Astrocyte of the spinal cord (primary cell): ENCODE measurements around the gene SLC4A1.

Experiments
- DNase-seq: peaks from one replicate; pipeline ENCODE4 v3.0.0; 2011; ENCODE audit warnings: low read depth, low spot score
- H3K4me3 ChIP-seq: 2 replicates; pipeline ENCODE4 v1.5.1; 2011; ENCODE audit warnings: low read depth, mild to moderate bottlenecking, low read length, moderate library complexity
- CTCF ChIP-seq: IDR thresholded peaks from 2 replicates; pipeline ENCODE4 v1.5.1; 2012; ENCODE audit warnings: low read depth, mild to moderate bottlenecking, low read length, inconsistent platforms
- in situ Hi-C: cut with HindIII; loops from 2 replicates; pipeline ENCODE4 v1.10.0; 2017; ENCODE audit warnings: low sequenced_read_pairs

Gene SLC4A1

DNA sequence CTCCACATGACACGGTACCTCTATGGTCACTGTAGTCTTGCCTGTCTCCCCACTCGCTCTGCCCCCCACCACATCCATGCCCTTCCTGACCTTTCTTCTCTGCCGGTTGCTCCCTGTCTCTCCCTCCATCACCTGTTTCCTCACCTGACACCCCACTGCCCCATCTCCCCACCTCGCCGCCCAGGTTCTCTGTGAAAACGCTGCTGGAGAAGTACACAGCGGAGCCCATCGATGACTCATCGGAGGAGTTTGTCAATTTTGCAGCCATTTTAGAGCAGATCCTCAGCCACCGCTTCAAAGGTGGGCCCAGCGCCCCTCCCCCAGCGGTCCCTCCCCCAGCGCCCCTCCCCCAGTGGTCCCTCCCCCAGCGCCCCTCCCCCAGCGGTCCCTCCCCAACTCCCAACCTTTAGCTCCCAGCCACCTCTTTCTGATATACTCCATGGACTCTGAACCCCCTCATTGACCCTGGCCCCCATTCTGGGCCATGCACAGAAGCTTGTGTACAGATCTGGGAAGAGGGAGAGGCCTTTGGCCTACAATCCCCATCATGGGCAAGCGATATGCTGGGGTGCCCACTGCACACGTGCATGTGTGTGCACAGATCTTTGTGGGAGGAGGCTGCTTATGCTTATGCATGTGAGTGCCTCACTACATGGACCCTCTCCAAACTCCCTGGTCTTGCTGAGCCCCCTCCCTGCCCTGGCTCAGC is 44.6 kb upstream of the SLC4A1 start:
- in situ Hi-C loops, result no loop called here
- TF ChIP-seq CTCF, result no peak
- H3K4me3 ChIP-seq, result no peak overlapping the region
- DNase-seq, result no peak

- TF ChIP-seq CTCF, result no peak
- no peak for DNase-seq
- H3K4me3 ChIP-seq, result no peak overlapping the region
- in situ Hi-C loops, result no loop called here
Observed at GRCh38 chr17:44311562-44312181, 43.7 kb upstream of the SLC4A1 start.

DNA sequence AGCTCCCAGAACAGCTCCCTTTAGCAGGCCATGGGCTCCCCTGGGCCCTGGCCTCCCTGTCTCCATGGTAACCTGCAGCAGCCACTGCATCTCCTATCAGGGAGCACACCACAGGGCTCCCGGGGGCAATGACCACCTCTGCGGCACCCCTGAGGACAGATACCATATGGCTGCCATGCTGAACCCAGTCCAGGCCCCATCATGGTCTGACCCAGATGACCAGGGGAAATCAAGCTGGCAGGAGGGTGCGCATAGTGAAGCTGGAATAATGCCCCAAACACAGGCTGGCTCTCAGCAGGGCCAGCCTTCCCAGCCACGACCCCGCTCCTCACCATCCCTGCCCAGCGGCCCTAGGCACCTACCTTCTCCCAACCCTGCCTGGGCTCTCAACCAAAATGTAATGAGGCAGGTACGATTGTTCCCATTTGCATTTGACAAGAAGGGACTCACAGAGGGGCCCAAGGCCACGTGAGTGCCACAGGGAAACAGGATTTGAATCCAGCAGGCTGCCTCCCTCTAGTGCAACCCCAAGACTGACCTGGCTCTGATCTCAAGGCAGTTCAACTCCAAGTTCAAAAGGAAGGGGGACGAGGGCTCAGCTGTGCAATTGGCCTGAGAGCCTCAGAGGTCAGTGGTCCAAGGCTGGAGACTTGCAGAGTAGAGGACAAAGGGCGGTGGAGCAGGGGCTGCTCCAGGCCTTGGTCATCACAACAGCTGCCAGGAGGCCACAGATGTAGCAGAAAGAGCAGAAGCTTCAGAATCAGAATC is 42.9 kb upstream of the SLC4A1 start:
- in situ Hi-C loops, result no loop called here
- no peak for TF ChIP-seq CTCF
- H3K4me3 ChIP-seq, result no peak overlapping the region
- no peak for DNase-seq

DNA sequence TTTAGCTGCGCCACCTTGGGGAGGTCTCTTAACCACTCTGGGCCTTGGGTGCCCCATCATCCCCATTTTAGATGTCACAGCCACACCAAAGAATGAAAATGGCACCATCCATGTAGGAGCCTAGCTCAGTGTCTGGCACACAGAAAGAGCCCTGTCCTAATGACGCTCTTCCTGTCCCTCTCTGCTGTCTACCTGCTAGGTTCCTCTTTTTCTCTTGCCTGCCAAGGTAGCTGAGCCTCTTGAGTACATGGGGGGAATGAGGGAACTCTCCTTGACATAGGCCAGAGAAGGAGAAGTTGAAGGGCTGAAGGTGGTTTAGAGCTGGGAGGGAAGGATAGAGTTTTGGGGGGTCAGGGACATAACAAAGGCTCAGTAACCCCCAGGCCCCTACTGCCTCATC is 42.3 kb upstream of the SLC4A1 start:
- in situ Hi-C loops, result no loop called here
- no peak overlapping the region for H3K4me3 ChIP-seq
- no peak for DNase-seq
- TF ChIP-seq CTCF, result no peak

DNA sequence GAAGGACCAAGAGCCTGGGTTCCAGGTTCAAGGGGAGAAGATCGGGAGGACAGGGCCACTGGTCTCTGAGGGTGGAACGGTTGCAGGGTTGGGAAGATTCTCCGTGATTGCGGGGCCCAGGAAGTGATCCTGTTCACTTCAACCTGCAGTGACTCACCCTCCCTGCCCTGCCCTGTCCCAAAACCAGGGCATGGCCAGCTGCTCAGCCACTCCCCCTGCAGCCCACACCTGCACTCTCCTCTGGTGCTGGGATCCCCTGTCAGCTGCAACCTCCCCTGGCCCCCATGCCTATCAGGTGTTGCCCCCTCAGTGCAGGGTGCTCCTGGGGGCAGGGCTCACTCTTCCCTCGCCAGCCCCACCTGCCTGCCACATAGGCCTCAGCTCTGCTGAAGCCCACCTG is 41.5 kb upstream of the SLC4A1 start:
- in situ Hi-C loops, result no loop called here
- H3K4me3 ChIP-seq, result no peak overlapping the region
- DNase-seq, result no peak
- no peak for TF ChIP-seq CTCF

GRCh38 chr17:44308865-44309264 is 40.9 kb upstream of the SLC4A1 start:
- TF ChIP-seq CTCF, result no peak
- H3K4me3 ChIP-seq, result no peak overlapping the region
- in situ Hi-C loops, result no loop called here
- DNase-seq, result no peak
